Measurements from ENCODE around the gene RPEL1. TPM values are rescaled to one million over a fixed set of nuclear protein-coding genes. Genes with fewer than 3 reads are reported as not detected.

Gene RPEL1
- total RNA-seq, 4 donors from 2014 or later: not detected

- Histone ChIP-seq H3K9me3 (no peaks in the 10 kb centered on the region), H3K27me3 (peaks cover 73% of the 10 kb centered on the region), H3K27ac (no peak within 1 kb of the TSS), H3K4me3 (peak within 1 kb of the TSS in 2 of 4 donors; percentile 24 to 43), H3K36me3 (no peaks in the 10 kb centered on the region), H3K4me1 (peaks cover 0 to 18% (median 12%) of the 10 kb centered on the region in 4 donors)
- intact Hi-C loops (cut with DNase I; ENCODE audit: low total_unique reads): no loop called here
- TF ChIP-seq POLR2AphosphoS5 (IDR thresholded peaks at IDR 0.05): no peak
- TF ChIP-seq POLR2A (IDR thresholded peaks at IDR 0.05): no peak
- TF ChIP-seq CTCF (IDR thresholded peaks at IDR 0.05): no peak
- TF ChIP-seq EP300 (IDR thresholded peaks at IDR 0.05; ENCODE audit: low read depth): no peak
- in situ Hi-C loops (cut with MboI; ENCODE audit: low pct_ligation_motif_present in 1 of 4, low pct_unique_long_range_greater_than_20kb in 1 of 4, low sequenced_read_pairs in 3 of 4): no loop called here
- DNase-seq: no peak
- 4% methylated on average over 48 of the region's 105 CpGs; no CpG with 5 or more reads in 1 of the 2 donors for WGBS, 2 donors (ENCODE audit: low coverage in 1 of 2)
These were observed 31.4 kb downstream of the RPEL1 start, which contains the start of gene INA for GRCh38 chr10:103276896-103277712. Gene INA (plus strand): TSS chr10:103277138. CDS start chr10:103277212, 74 bp downstream.

- no peak for DNase-seq
- WGBS, 2 donors (ENCODE audit: low coverage in 1 of 2): 24% methylated on average over 67 of the region's 76 CpGs; no CpG with 5 or more reads in 1 of the 2 donors
- no peaks in the 10 kb centered on the region for H3K36me3 ChIP-seq
- H3K4me1 ChIP-seq: peaks cover 0 to 18% (median 12%) of the 10 kb centered on the region in 4 donors
- no peaks in the 10 kb centered on the region for H3K9me3 ChIP-seq
- in situ Hi-C loops (cut with MboI; ENCODE audit: low pct_ligation_motif_present in 1 of 4, low pct_unique_long_range_greater_than_20kb in 1 of 4, low sequenced_read_pairs in 3 of 4): no loop called here
- no peak for TF ChIP-seq CTCF (IDR thresholded peaks at IDR 0.05)
- TF ChIP-seq POLR2AphosphoS5 (IDR thresholded peaks at IDR 0.05): no peak
- no peak for TF ChIP-seq POLR2A (IDR thresholded peaks at IDR 0.05)
- no peak for TF ChIP-seq EP300 (IDR thresholded peaks at IDR 0.05; ENCODE audit: low read depth)
- intact Hi-C loops (cut with DNase I; ENCODE audit: low total_unique reads): no loop called here
- H3K27ac ChIP-seq: no peak overlapping the region
- peaks cover 80% of the 10 kb centered on the region for H3K27me3 ChIP-seq
- H3K4me3 ChIP-seq: peak overlapping the region in 2 of 4 donors; percentile 24 to 43
These were observed 32.2 kb downstream of the RPEL1 start for GRCh38 chr10:103277713-103278536.

- in situ Hi-C loops (cut with MboI; ENCODE audit: low pct_ligation_motif_present in 1 of 4, low pct_unique_long_range_greater_than_20kb in 1 of 4, low sequenced_read_pairs in 3 of 4) (no loop called here), intact Hi-C loops (cut with DNase I; ENCODE audit: low total_unique reads) (no loop called here)
- Histone ChIP-seq H3K4me1 (peaks cover 0 to 16% (median 12%) of the 10 kb centered on the region in 4 donors), H3K9me3 (no peaks in the 10 kb centered on the region), H3K27me3 (peaks cover 84% of the 10 kb centered on the region), H3K36me3 (no peaks in the 10 kb centered on the region), H3K4me3 (no peak overlapping the region), H3K27ac (no peak overlapping the region)
- no peak for DNase-seq
- no peak for TF ChIP-seq POLR2A (IDR thresholded peaks at IDR 0.05)
- TF ChIP-seq POLR2AphosphoS5 (IDR thresholded peaks at IDR 0.05): no peak
- no peak for TF ChIP-seq EP300 (IDR thresholded peaks at IDR 0.05; ENCODE audit: low read depth)
- TF ChIP-seq CTCF (IDR thresholded peaks at IDR 0.05): no peak
- WGBS, 2 donors (ENCODE audit: low coverage in 1 of 2): 54 to 83% methylated on average over 2 to 12 of the region's 12 CpGs
These were observed 32.8 kb downstream of the RPEL1 start for GRCh38 chr10:103278537-103278823.

- in situ Hi-C loops (cut with MboI; ENCODE audit: low pct_ligation_motif_present in 1 of 4, low pct_unique_long_range_greater_than_20kb in 1 of 4, low sequenced_read_pairs in 3 of 4) (no loop called here), intact Hi-C loops (cut with DNase I; ENCODE audit: low total_unique reads) (no loop called here)
- H3K27me3 ChIP-seq: peaks cover 84% of the 10 kb centered on the region
- TF ChIP-seq POLR2AphosphoS5 (IDR thresholded peaks at IDR 0.05): no peak
- no peak for TF ChIP-seq POLR2A (IDR thresholded peaks at IDR 0.05)
- no peak for TF ChIP-seq CTCF (IDR thresholded peaks at IDR 0.05)
- TF ChIP-seq EP300 (IDR thresholded peaks at IDR 0.05; ENCODE audit: low read depth): no peak
- H3K36me3 ChIP-seq: no peaks in the 10 kb centered on the region
- H3K27ac ChIP-seq: no peak overlapping the region
- no peaks in the 10 kb centered on the region for H3K9me3 ChIP-seq
- H3K4me1 ChIP-seq: peaks cover 0 to 16% (median 12%) of the 10 kb centered on the region in 4 donors
- no peak overlapping the region for H3K4me3 ChIP-seq
- 9% methylated on average over 11 of the region's 11 CpGs; no CpG with 5 or more reads in 1 of the 2 donors for WGBS, 2 donors (ENCODE audit: low coverage in 1 of 2)
- peak; percentile 36 for DNase-seq
These were observed 33.2 kb downstream of the RPEL1 start for GRCh38 chr10:103278862-103279298.
